A673 (cell line): Measurements from ENCODE around the gene DNAJA4.

ENCODE experiments used
- CTCF ChIP-seq: fragments of 300-800, 200-600 bp; sonication (generic); conservative IDR thresholded peaks from 2 replicates; pipeline ENCODE4 v1.5.1; 2017; ENCODE audit warnings: low read depth, mild to moderate bottlenecking, antibody characterized with exemption, low read length, moderate library complexity, mixed read lengths
- EZH2 ChIP-seq: fragments of 200-600 bp; sonication (generic); IDR thresholded peaks from 2 replicates; pipeline ENCODE4 v1.6.1; 2017; ENCODE audit warnings: borderline replicate concordance, low read depth, mild to moderate bottlenecking, mixed read lengths, antibody characterized with exemption, low read length; ENCODE audit not compliant: poor library complexity, severe bottlenecking

GRCh38 chr15:78228356-78228996 is 35.9 kb upstream of the DNAJA4 start:
- no peak for TF ChIP-seq CTCF
- no peak for TF ChIP-seq EZH2
